GM23338 (cell line): ENCODE data around the gene NDUFS6.

Source experiments
- CTCF ChIP-seq, 2 experiments: fragments of 200-600 bp in 1 of 2; sonication (generic) in 1 of 2; conservative IDR thresholded peaks; 2 replicates each; pipeline versions ENCODE4 v1.5.1 to v1.6.1; 2016 to 2017; ENCODE audit warnings: antibody characterized with exemption in 2 of 2, low read depth in 2 of 2, mild to moderate bottlenecking in 2 of 2, moderate library complexity in 1 of 2
- ETS1 ChIP-seq: IDR thresholded peaks from 2 replicates; pipeline ENCODE4 v1.6.1; 2016; ENCODE audit warnings: antibody characterized with exemption
- EZH2 ChIP-seq: fragments of 200-600 bp; sonication (generic); IDR thresholded peaks from one replicate; pipeline ENCODE4 v1.8.0; 2017; ENCODE audit warnings: antibody characterized with exemption, mild to moderate bottlenecking, low read depth; ENCODE audit not compliant: unreplicated experiment
- EZH2phosphoT487 ChIP-seq: fragments of 200-600 bp; sonication (generic); IDR thresholded peaks from one replicate; pipeline ENCODE4 v1.8.1; 2018; ENCODE audit warnings: antibody characterized with exemption; ENCODE audit not compliant: unreplicated experiment
- JUNB ChIP-seq: IDR thresholded peaks from one replicate; pipeline ENCODE4 v1.6.1; 2016; ENCODE audit warnings: antibody characterized with exemption; ENCODE audit not compliant: unreplicated experiment
- POLR2AphosphoS5 ChIP-seq: IDR thresholded peaks from 2 replicates; pipeline ENCODE4 v1.6.1; 2016; ENCODE audit warnings: antibody characterized with exemption, low read depth
- STAT1 ChIP-seq: IDR thresholded peaks from one replicate; pipeline ENCODE4 v1.6.1; 2016; ENCODE audit warnings: antibody characterized with exemption; ENCODE audit not compliant: unreplicated experiment
- ZNF331 ChIP-seq: fragments of 250-450 bp; sonication (Bioruptor Pico); IDR thresholded peaks from 2 replicates; pipeline ENCODE4 v1.5.0; 2020; ENCODE audit warnings: low read depth, mild to moderate bottlenecking, moderate library complexity

- peak; percentile 50 to 62 for TF ChIP-seq CTCF (conservative IDR thresholded peaks at IDR 0.05; ENCODE audit: low read depth in 2 of 2)
- no peak for TF ChIP-seq EZH2
- TF ChIP-seq POLR2AphosphoS5 = no peak
- TF ChIP-seq EZH2phosphoT487 = no peak
- no peak for TF ChIP-seq ZNF331 (CRISPR knock-in tag)
- no peak for TF ChIP-seq STAT1
- no peak for TF ChIP-seq ETS1
- no peak for TF ChIP-seq JUNB
These were observed 23.1 kb downstream of the NDUFS6 start for GRCh38 chr5:1824109-1824821.
